ENCODE data around the gene RBM47. TPM values are rescaled to one million over a fixed set of nuclear protein-coding genes. Genes with fewer than 3 reads are reported as not detected.

Gene RBM47
- total RNA-seq, 1 donor from 2014 or later = 70.6 TPM

GRCh38 chr4:40623707-40624106 lies 6.0 kb downstream of the RBM47 start:
- ATAC-seq = no peak

GRCh38 chr4:40622913-40623312 lies 6.8 kb downstream of the RBM47 start:
- ATAC-seq = peak; percentile 76

- peak; percentile 80 for ATAC-seq
These were observed 7.8 kb downstream of the RBM47 start for GRCh38 chr4:40621592-40622512.

GRCh38 chr4:40621229-40621591 lies 8.5 kb downstream of the RBM47 start:
- ATAC-seq = no peak

GRCh38 chr4:40619600-40619999 lies 10.1 kb downstream of the RBM47 start:
- ATAC-seq = peak; percentile 71

- ATAC-seq = no peak
These were observed 11.8 kb downstream of the RBM47 start for GRCh38 chr4:40617872-40618271.

- ATAC-seq = no peak
These were observed 15.6 kb downstream of the RBM47 start for GRCh38 chr4:40614031-40614430.

GRCh38 chr4:40613456-40613855 lies 16.2 kb downstream of the RBM47 start:
- no peak for ATAC-seq

GRCh38 chr4:40612831-40613230 lies 16.8 kb downstream of the RBM47 start:
- ATAC-seq = no peak

- ATAC-seq = no peak
These were observed 17.4 kb downstream of the RBM47 start for GRCh38 chr4:40612283-40612682.

- ATAC-seq = peak; percentile 64
These were observed 21.0 kb downstream of the RBM47 start for GRCh38 chr4:40608628-40609027.

GRCh38 chr4:40607221-40607620 lies 22.4 kb downstream of the RBM47 start:
- ATAC-seq = no peak

- ATAC-seq = no peak
These were observed 23.4 kb downstream of the RBM47 start for GRCh38 chr4:40606239-40606767.

GRCh38 chr4:40603281-40603680 lies 26.4 kb downstream of the RBM47 start:
- peak; percentile 27 for ATAC-seq

GRCh38 chr4:40601641-40602040 lies 28.0 kb downstream of the RBM47 start:
- ATAC-seq = no peak

GRCh38 chr4:40600850-40601249 lies 28.8 kb downstream of the RBM47 start:
- no peak for ATAC-seq

GRCh38 chr4:40599431-40599830 lies 30.2 kb downstream of the RBM47 start:
- no peak for ATAC-seq

- ATAC-seq = no peak
These were observed 33.1 kb downstream of the RBM47 start for GRCh38 chr4:40596522-40596921.

GRCh38 chr4:40595981-40596380 lies 33.7 kb downstream of the RBM47 start:
- ATAC-seq = no peak

GRCh38 chr4:40594261-40595178 lies 35.1 kb downstream of the RBM47 start:
- ATAC-seq = peak; percentile 31

- no peak for ATAC-seq
These were observed 37.6 kb downstream of the RBM47 start for GRCh38 chr4:40592034-40592433.

- ATAC-seq = no peak
These were observed 41.8 kb downstream of the RBM47 start for GRCh38 chr4:40587826-40588225.

- no peak for ATAC-seq
These were observed 42.3 kb downstream of the RBM47 start for GRCh38 chr4:40587351-40587750.
